ENCODE results near the gene CFAP46. TPM values are rescaled to one million over a fixed set of nuclear protein-coding genes. Genes with fewer than 3 reads are reported as not detected.
A peak's percentile ranks its signal among the peaks of the same experiment; 100 is the strongest.

CFAP46 gene
- polyA plus RNA-seq, 1 of the 3 experiments (the other 2 are of a cell fraction) = 3.9 TPM

DNA sequence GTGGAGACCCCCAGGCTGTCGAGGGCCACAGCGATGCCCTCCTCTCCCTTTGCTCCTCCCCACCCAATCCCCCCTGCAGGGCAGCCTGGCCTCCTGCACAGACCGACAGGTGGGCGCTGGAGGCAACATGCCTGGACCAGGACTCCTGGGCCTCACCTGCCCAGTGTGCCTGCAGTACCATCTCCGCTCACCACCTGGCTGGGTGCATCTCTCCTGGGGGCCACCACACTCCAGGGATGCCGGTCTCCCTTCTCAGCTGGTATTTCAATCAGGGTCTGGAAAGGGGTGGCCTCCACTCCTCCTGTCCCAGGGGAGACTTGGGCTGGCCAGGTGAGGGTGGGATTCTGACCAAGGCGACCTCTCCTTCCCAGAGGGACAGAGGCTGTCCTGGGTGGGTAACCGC is 17.2 kb upstream of the CFAP46 start:
- CTCF ChIA-PET = no interaction called here
- no peak overlapping the region for H3K4me2 ChIP-seq
- H3F3A ChIP-seq (replicated peaks; ENCODE audit: insufficient read depth) = no peaks in the 10 kb centered on the region
- no peaks in the 10 kb centered on the region for H3K36me3 ChIP-seq (replicated peaks in 1 of 2; ENCODE audit: control insufficient read depth in 1 of 2, insufficient read depth in 2 of 2, low read length in 1 of 2)
- no peak for TF ChIP-seq RAD21 (IDR thresholded peaks at IDR 0.05; ENCODE audit: low read length)
- no peak for TF ChIP-seq RXRA (IDR thresholded peaks at IDR 0.05; ENCODE audit: borderline replicate concordance, low read depth)
- TF ChIP-seq FOSL2 (IDR thresholded peaks at IDR 0.05; ENCODE audit: borderline replicate concordance, low read depth) = no peak
- no peak for TF ChIP-seq FOXM1 (IDR thresholded peaks at IDR 0.05; ENCODE audit: low read depth)
- no peaks in the 10 kb centered on the region for H3K9me2 ChIP-seq
- H4K20me1 ChIP-seq (ENCODE audit: insufficient read depth) = no peaks in the 10 kb centered on the region
- H3K4me1 ChIP-seq (ENCODE audit: control insufficient read depth in 1 of 2, insufficient read depth in 2 of 2, low read depth in 1 of 2, low read length in 1 of 2) = peaks cover 0 to 11% of the 10 kb centered on the region in 2 experiments; a peak in 1 of 4 replicates
- H3K4me3 ChIP-seq (ENCODE audit: low read depth in 2 of 2, low read length in 1 of 2) = no peak overlapping the region
- POLR2A ChIA-PET = no interaction called here
- H3K79me2 ChIP-seq (ENCODE audit: insufficient read depth) = no peaks in the 10 kb centered on the region
- no peak overlapping the region for H3K9ac ChIP-seq
- DNase-seq = peak; percentile 25
- H3K27me3 ChIP-seq (ENCODE audit: insufficient read depth) = peaks cover 3% of the 10 kb centered on the region; the same call in 1 of the 2 replicates
- H3K9me3 ChIP-seq = no peaks in the 10 kb centered on the region
- WGBS (ENCODE audit: low lambda C conversion rate) = 69% methylated on average over 3 of the region's 8 CpGs
- H3K27ac ChIP-seq (ENCODE audit: low read depth in 2 of 2, low read length in 1 of 2) = no peak overlapping the region
- no peak overlapping the region for H2AFZ ChIP-seq (ENCODE audit: low read depth)

GRCh38 chr10:132958883-132959558 is 16.7 kb upstream of the CFAP46 start:
- Histone ChIP-seq H4K20me1 (ENCODE audit: insufficient read depth) (no peaks in the 10 kb centered on the region), H3K79me2 (ENCODE audit: insufficient read depth) (no peaks in the 10 kb centered on the region), H3K27me3 (ENCODE audit: insufficient read depth) (peaks cover 6% of the 10 kb centered on the region; the same call in 1 of the 2 replicates), H3K4me3 (ENCODE audit: low read depth in 2 of 2, low read length in 1 of 2) (no peak overlapping the region), H3K9ac (no peak overlapping the region), H3F3A (replicated peaks; ENCODE audit: insufficient read depth) (no peaks in the 10 kb centered on the region), H3K4me2 (no peak overlapping the region), H2AFZ (ENCODE audit: low read depth) (no peak overlapping the region), H3K9me2 (no peaks in the 10 kb centered on the region), H3K9me3 (no peaks in the 10 kb centered on the region), H3K27ac (ENCODE audit: low read depth in 2 of 2, low read length in 1 of 2) (no peak overlapping the region), H3K36me3 (replicated peaks in 1 of 2; ENCODE audit: control insufficient read depth in 1 of 2, insufficient read depth in 2 of 2, low read length in 1 of 2) (no peaks in the 10 kb centered on the region), H3K4me1 (ENCODE audit: control insufficient read depth in 1 of 2, insufficient read depth in 2 of 2, low read depth in 1 of 2, low read length in 1 of 2) (peaks cover 0 to 11% of the 10 kb centered on the region in 2 experiments; a peak in 1 of 4 replicates)
- POLR2A ChIA-PET = no interaction called here
- 75% methylated on average over 14 of the region's 23 CpGs for WGBS (ENCODE audit: low lambda C conversion rate)
- DNase-seq = peak; percentile 15
- CTCF ChIA-PET = no interaction called here
- TF ChIP-seq NRF1 (IDR thresholded peaks at IDR 0.05; ENCODE audit: low read depth, low read length) (no peak), RFX5 (IDR thresholded peaks at IDR 0.05; ENCODE audit: low read length) (no peak), TCF12 (IDR thresholded peaks at IDR 0.05) (no peak), USF1 (IDR thresholded peaks at IDR 0.05; ENCODE audit: borderline replicate concordance, low read depth) (no peak)

GRCh38 chr10:132957981-132958882 is 15.9 kb upstream of the CFAP46 start:
- no peak overlapping the region for H3K27ac ChIP-seq (ENCODE audit: low read depth in 2 of 2, low read length in 1 of 2)
- peaks cover 10% of the 10 kb centered on the region; the same call in 1 of the 2 replicates for H3K27me3 ChIP-seq (ENCODE audit: insufficient read depth)
- H2AFZ ChIP-seq (ENCODE audit: low read depth) = no peak overlapping the region
- POLR2A ChIA-PET = no interaction called here
- H3K9me3 ChIP-seq = no peaks in the 10 kb centered on the region
- H4K20me1 ChIP-seq (ENCODE audit: insufficient read depth) = no peaks in the 10 kb centered on the region
- CTCF ChIA-PET = no interaction called here
- H3K4me2 ChIP-seq = no peak overlapping the region
- H3F3A ChIP-seq (replicated peaks; ENCODE audit: insufficient read depth) = no peaks in the 10 kb centered on the region
- no peaks in the 10 kb centered on the region for H3K79me2 ChIP-seq (ENCODE audit: insufficient read depth)
- H3K36me3 ChIP-seq (replicated peaks in 1 of 2; ENCODE audit: control insufficient read depth in 1 of 2, insufficient read depth in 2 of 2, low read length in 1 of 2) = no peaks in the 10 kb centered on the region
- peaks cover 0 to 11% of the 10 kb centered on the region in 2 experiments; a peak in 1 of 4 replicates for H3K4me1 ChIP-seq (ENCODE audit: control insufficient read depth in 1 of 2, insufficient read depth in 2 of 2, low read depth in 1 of 2, low read length in 1 of 2)
- no peak for DNase-seq
- 64% methylated on average over 7 of the region's 34 CpGs for WGBS (ENCODE audit: low lambda C conversion rate)
- H3K4me3 ChIP-seq (ENCODE audit: low read depth in 2 of 2, low read length in 1 of 2) = no peak overlapping the region
- no peak overlapping the region for H3K9ac ChIP-seq
- H3K9me2 ChIP-seq = no peaks in the 10 kb centered on the region
- TF ChIP-seq JUND (IDR thresholded peaks at IDR 0.05) = no peak
- TF ChIP-seq FOXM1 (IDR thresholded peaks at IDR 0.05; ENCODE audit: low read depth) = no peak
- no peak for TF ChIP-seq TCF12 (IDR thresholded peaks at IDR 0.05)
- TF ChIP-seq RCOR1 (IDR thresholded peaks at IDR 0.05; ENCODE audit: low read length) = no peak
- TF ChIP-seq ZBTB33 (IDR thresholded peaks at IDR 0.05; ENCODE audit: borderline replicate concordance, low read depth) = no peak
- TF ChIP-seq GATA2 (CRISPR knock-in tag; IDR thresholded peaks at IDR 0.05) = no peak
- no peak for TF ChIP-seq POLR2AphosphoS5 (IDR thresholded peaks at IDR 0.05; ENCODE audit: low read depth, low read length)
- TF ChIP-seq, protein P1, sequence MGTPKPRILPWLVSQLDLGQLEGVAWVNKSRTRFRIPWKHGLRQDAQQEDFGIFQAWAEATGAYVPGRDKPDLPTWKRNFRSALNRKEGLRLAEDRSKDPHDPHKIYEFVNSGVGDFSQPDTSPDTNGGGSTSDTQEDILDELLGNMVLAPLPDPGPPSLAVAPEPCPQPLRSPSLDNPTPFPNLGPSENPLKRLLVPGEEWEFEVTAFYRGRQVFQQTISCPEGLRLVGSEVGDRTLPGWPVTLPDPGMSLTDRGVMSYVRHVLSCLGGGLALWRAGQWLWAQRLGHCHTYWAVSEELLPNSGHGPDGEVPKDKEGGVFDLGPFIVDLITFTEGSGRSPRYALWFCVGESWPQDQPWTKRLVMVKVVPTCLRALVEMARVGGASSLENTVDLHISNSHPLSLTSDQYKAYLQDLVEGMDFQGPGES (IDR thresholded peaks at IDR 0.05; ENCODE audit: low read depth, low read length) = no peak
